ENCODE measurements around the gene VPS35L. TPM values are rescaled to one million over a fixed set of nuclear protein-coding genes. Genes with fewer than 3 reads are reported as not detected.

Gene VPS35L
- total and polyA plus RNA-seq, 4 donors: 27.4 to 65.4 (median 47.1) TPM

DNA sequence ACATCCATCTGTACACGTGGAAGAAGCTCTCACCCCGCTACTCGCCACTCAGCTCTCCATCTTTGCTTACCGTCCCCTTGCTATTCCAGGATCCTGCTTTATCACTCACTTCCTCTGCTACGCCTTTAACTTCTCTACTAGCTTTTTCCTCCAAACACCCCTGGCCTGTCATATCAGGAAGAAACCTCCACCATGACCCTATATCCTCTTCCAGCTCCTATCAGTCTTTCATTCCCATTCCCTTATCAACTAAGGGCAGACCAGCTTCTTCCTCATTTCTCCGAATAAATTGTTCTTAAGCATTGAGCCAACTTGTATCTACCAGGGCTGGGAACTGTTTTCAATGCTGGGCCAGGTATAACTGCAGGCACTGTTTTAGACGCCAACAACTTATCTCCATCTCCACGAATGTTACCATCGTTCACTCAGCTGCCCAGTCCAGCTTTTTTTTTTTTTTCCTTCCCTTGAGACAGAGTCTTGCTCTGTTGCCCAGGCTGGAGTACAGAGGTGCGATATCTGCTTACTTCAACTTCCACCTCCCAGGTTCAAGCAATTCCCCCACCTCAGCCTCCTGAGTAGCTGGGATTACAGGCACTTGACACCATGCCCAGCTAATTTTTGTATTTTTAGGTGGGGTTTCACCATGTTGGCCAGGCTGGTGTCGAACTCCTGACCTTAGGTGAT lies 166.9 kb downstream of the VPS35L start:
- 69 to 78% methylated on average over 11 of the region's 11 CpGs for WGBS, 2 donors
- Histone ChIP-seq H3K4me1 (ENCODE audit: control insufficient read depth in 5 of 5, insufficient read depth in 5 of 5, low read length in 5 of 5) (peaks cover 0 to 10% (median 6%) of the 10 kb centered on the region in 5 donors), H3K9ac (ENCODE audit: insufficient read depth in 1 of 2, low read length in 2 of 2) (peak overlapping the region in 1 of 2 donors; percentile 32), H3K27ac (ENCODE audit: low read depth in 1 of 2, low read length in 1 of 2) (no peak overlapping the region), H3K27me3 (ENCODE audit: control insufficient read depth in 3 of 3, insufficient read depth in 3 of 3, low read length in 2 of 3) (no peaks in the 10 kb centered on the region), H3K4me3 (no peak overlapping the region), H3K36me3 (ENCODE audit: control insufficient read depth in 4 of 4, insufficient read depth in 4 of 4, low read length in 4 of 4) (peaks cover 0 to 1% (median 0%) of the 10 kb centered on the region in 4 donors), H3K9me3 (ENCODE audit: control insufficient read depth in 4 of 4, insufficient read depth in 3 of 4, low read length in 3 of 4) (no peaks in the 10 kb centered on the region)
- DNase-seq (no peak), ATAC-seq (ENCODE audit: insufficient read depth, low FRiP score) (no peak)
- TF ChIP-seq CTCF (IDR thresholded peaks at IDR 0.05; ENCODE audit: control extremely low read depth, extremely low read depth): no peak

- peaks cover 0 to 1% (median 0%) of the 10 kb centered on the region in 4 donors for H3K36me3 ChIP-seq (ENCODE audit: control insufficient read depth in 4 of 4, insufficient read depth in 4 of 4, low read length in 4 of 4)
- peaks cover 0 to 10% (median 6%) of the 10 kb centered on the region in 5 donors for H3K4me1 ChIP-seq (ENCODE audit: control insufficient read depth in 5 of 5, insufficient read depth in 5 of 5, low read length in 5 of 5)
- H3K27ac ChIP-seq (ENCODE audit: low read depth in 1 of 2, low read length in 1 of 2): no peak overlapping the region
- WGBS, 2 donors: 89 to 95% methylated on average over 7 of the region's 7 CpGs
- H3K27me3 ChIP-seq (ENCODE audit: control insufficient read depth in 3 of 3, insufficient read depth in 3 of 3, low read length in 2 of 3): no peaks in the 10 kb centered on the region
- H3K9me3 ChIP-seq (ENCODE audit: control insufficient read depth in 4 of 4, insufficient read depth in 3 of 4, low read length in 3 of 4): no peaks in the 10 kb centered on the region
- no peak overlapping the region for H3K9ac ChIP-seq (ENCODE audit: insufficient read depth in 1 of 2, low read length in 2 of 2)
- no peak for TF ChIP-seq CTCF (IDR thresholded peaks at IDR 0.05; ENCODE audit: control extremely low read depth, extremely low read depth)
- DNase-seq (no peak), ATAC-seq (ENCODE audit: insufficient read depth, low FRiP score) (no peak)
- H3K4me3 ChIP-seq: no peak overlapping the region
Measured at GRCh38 chr16:19722981-19723380, 167.5 kb downstream of the VPS35L start.

DNA sequence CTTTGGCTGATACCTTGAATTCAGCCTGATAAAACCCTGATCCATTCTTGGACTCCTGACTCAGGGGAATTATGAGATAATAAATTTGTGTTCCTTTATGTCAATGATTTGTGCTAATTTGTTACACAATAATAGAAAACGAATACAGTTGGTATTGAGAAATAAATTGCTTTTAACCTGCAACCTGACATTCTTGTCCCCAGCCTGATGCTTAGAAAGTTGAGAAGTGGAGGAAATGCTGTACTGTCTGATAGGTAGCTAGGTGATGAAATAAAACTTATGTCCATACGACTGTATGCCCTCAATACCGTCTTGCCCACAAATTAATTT lies 173.1 kb downstream of the VPS35L start:
- Histone ChIP-seq H3K4me1 (ENCODE audit: control insufficient read depth in 5 of 5, insufficient read depth in 5 of 5, low read length in 5 of 5) (no peaks in the 10 kb centered on the region), H3K36me3 (ENCODE audit: control insufficient read depth in 4 of 4, insufficient read depth in 4 of 4, low read length in 4 of 4) (peaks cover 0 to 5% (median under 1%) of the 10 kb centered on the region in 4 donors), H3K27ac (ENCODE audit: low read depth in 1 of 2, low read length in 1 of 2) (no peak overlapping the region), H3K4me3 (no peak overlapping the region), H3K27me3 (ENCODE audit: control insufficient read depth in 3 of 3, insufficient read depth in 3 of 3, low read length in 2 of 3) (no peaks in the 10 kb centered on the region), H3K9ac (ENCODE audit: insufficient read depth in 1 of 2, low read length in 2 of 2) (no peak overlapping the region), H3K9me3 (ENCODE audit: control insufficient read depth in 4 of 4, insufficient read depth in 3 of 4, low read length in 3 of 4) (no peaks in the 10 kb centered on the region)
- ATAC-seq (ENCODE audit: insufficient read depth, low FRiP score) (no peak), DNase-seq (no peak)
- no peak for TF ChIP-seq CTCF (IDR thresholded peaks at IDR 0.05; ENCODE audit: control extremely low read depth, extremely low read depth)
- 71 to 85% methylated on average over 3 of the region's 3 CpGs for WGBS, 2 donors

DNA sequence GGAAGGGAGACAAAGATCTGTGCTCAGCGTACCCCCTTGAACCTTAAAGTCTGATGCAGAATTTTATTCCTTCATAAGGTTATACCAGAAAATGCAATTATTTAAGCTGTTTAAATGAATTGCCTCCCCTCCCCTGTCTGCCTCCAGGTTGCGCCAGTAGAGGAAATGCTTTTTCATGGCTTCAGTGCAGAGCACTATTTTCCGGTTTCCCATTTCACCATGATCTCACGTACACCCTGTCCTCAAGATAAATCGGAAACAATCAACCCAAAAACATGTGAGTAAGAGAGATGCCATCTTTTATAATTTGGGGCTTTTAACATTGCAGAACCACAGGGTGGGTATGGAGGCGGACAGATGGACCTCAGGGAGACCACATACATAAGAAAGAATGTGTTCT lies 178.0 kb downstream of the VPS35L start:
- H3K9ac ChIP-seq (ENCODE audit: insufficient read depth in 1 of 2, low read length in 2 of 2): no peak overlapping the region

More for the DNA sequence above, 178.0 kb downstream of the VPS35L start:
- H3K4me1 ChIP-seq (ENCODE audit: control insufficient read depth in 5 of 5, insufficient read depth in 5 of 5, low read length in 5 of 5): peaks cover 0 to 7% (median 0%) of the 10 kb centered on the region in 5 donors
- no peaks in the 10 kb centered on the region for H3K9me3 ChIP-seq (ENCODE audit: control insufficient read depth in 4 of 4, insufficient read depth in 3 of 4, low read length in 3 of 4)
- H3K36me3 ChIP-seq (ENCODE audit: control insufficient read depth in 4 of 4, insufficient read depth in 4 of 4, low read length in 4 of 4): peaks cover 0 to 11% (median 0%) of the 10 kb centered on the region in 4 donors
- no peak overlapping the region for H3K27ac ChIP-seq (ENCODE audit: low read depth in 1 of 2, low read length in 1 of 2)
- 83 to 90% methylated on average over 6 of the region's 6 CpGs for WGBS, 2 donors
- DNase-seq (no peak), ATAC-seq (ENCODE audit: insufficient read depth, low FRiP score) (no peak)
- TF ChIP-seq CTCF (IDR thresholded peaks at IDR 0.05; ENCODE audit: control extremely low read depth, extremely low read depth): no peak
- no peak overlapping the region for H3K4me3 ChIP-seq
- no peaks in the 10 kb centered on the region for H3K27me3 ChIP-seq (ENCODE audit: control insufficient read depth in 3 of 3, insufficient read depth in 3 of 3, low read length in 2 of 3)
